Spleen (tissue), 11 donors: ENCODE measurements around the gene PRRC1. TPM values are rescaled to one million over a fixed set of nuclear protein-coding genes. Genes with fewer than 3 reads are reported as not detected.
"Not testable (repeated sequence)": the region's sequence is repeated elsewhere in the genome, so short reads cannot be mapped to it uniquely, and the experiment has no call there.

Experiments used
- DNase-seq: peaks from one replicate; pipeline ENCODE4 v3.0.0-alpha.2; 2020
- H3K27ac ChIP-seq, 8 donors: fragments of 200-600 bp; sonication (generic) in 7 of 8; 1 replicate in 4 of 8; 2 replicates in 4 of 8; pipeline versions ENCODE4 v1.5.0 to v1.8.0; 2016 to 2021; ENCODE audit warnings: inconsistent platforms in 4 of 8, mild to moderate bottlenecking in 4 of 8, moderate library complexity in 1 of 8
- H3K27me3 ChIP-seq, 7 donors: fragments of 200-600 bp; sonication (generic) in 6 of 7; replicated peaks in 1 of 7; 1 replicate in 4 of 7; 2 replicates in 3 of 7; pipeline versions ENCODE4 v1.5.0 to v1.8.0; 2016 to 2021; ENCODE audit warnings: inconsistent platforms in 3 of 7, mild to moderate bottlenecking in 1 of 7
- H3K36me3 ChIP-seq, 6 donors: fragments of 200-600 bp; sonication (generic) in 5 of 6; 1 replicate in 4 of 6; 2 replicates in 2 of 6; pipeline versions ENCODE4 v1.5.0 to v1.8.0; 2016 to 2021; ENCODE audit warnings: inconsistent platforms in 2 of 6
- H3K4me1 ChIP-seq, 6 donors: fragments of 200-600 bp; sonication (generic) in 5 of 6; 1 replicate in 3 of 6; 2 replicates in 3 of 6; pipeline versions ENCODE4 v1.5.0 to v1.8.0; 2016 to 2021; ENCODE audit warnings: inconsistent platforms in 3 of 6
- H3K4me3 ChIP-seq, 8 donors: fragments of 200-600 bp; sonication (generic) in 7 of 8; 1 replicate in 4 of 8; 2 replicates in 4 of 8; pipeline versions ENCODE4 v1.5.0 to v1.8.0; 2016 to 2021; ENCODE audit warnings: inconsistent platforms in 4 of 8, mild to moderate bottlenecking in 4 of 8, moderate library complexity in 2 of 8
- H3K9me3 ChIP-seq, 8 donors: fragments of 200-600 bp; sonication (generic) in 7 of 8; 1 replicate in 4 of 8; 2 replicates in 4 of 8; pipeline versions ENCODE4 v1.5.0 to v1.8.0; 2016 to 2021; ENCODE audit warnings: inconsistent platforms in 4 of 8
- POLR2A ChIP-seq, 3 donors: fragments of 450-650 bp; IDR thresholded peaks; one replicate each; pipeline ENCODE4 v1.5.1; 2017; ENCODE audit warnings: antibody characterized with exemption in 3 of 3, mild to moderate bottlenecking in 1 of 3
- POLR2AphosphoS5 ChIP-seq, 3 donors: sonication (generic); formaldehyde crosslinking; IDR thresholded peaks; one replicate each; pipeline ENCODE4 v1.5.1; 2017; ENCODE audit warnings: antibody characterized with exemption in 3 of 3
- WGBS, 5 donors: extraction: QIAGEN DNeasy Blood & Tissue Kit in 3 of 5; methylation state at CpG; one replicate each; pipeline versions ENCODE4 v1.1.5 to v1.1.7; 2013 to 2018; 5-methylcytosine and 5-hydroxymethylcytosine counted together
- intact Hi-C: fragments of 100-400 bp; cut with DNase I; formaldehyde crosslinking; loops from one replicate; pipeline ENCODE4 v1.15.0; 2023; ENCODE audit warnings: low total_unique reads
- polyA plus RNA-seq, 3 donors: library from polyadenylated mRNA; stranded (reverse); fragments of 200-250 nt; gene quantifications; one replicate each; pipeline ENCODE4 v1.2.1, GENCODE V29; 2013
- total RNA-seq, 7 donors: library from RNA; depleted of rRNA in 3 of 7; stranded (reverse); fragments of >200 nt in 3 of 7; fragmentation: NEBNext Ultra II Directional in 4 of 7; extraction: Animal tissue kit (Norgen Biotek cat#: 25700) in 4 of 7; gene quantifications; one replicate each; pipeline versions ENCODE4 v1.1.0 to v1.2.1, GENCODE V29; 2016 to 2021
- TF ChIP-seq, protein P1 (sequence below), 11 experiments: fragments of 200-600 bp in 7 of 11; fragments of 450-650 bp in 4 of 11; sonication (generic) in 4 of 11; IDR thresholded peaks in 8 of 11; conservative IDR thresholded peaks in 3 of 11; 1 replicate in 7 of 11; 2 replicates in 4 of 11; pipeline versions ENCODE4 v1.4.0 to v1.8.0; 2016 to 2021; ENCODE audit warnings: antibody characterized with exemption in 11 of 11, inconsistent platforms in 4 of 11, mild to moderate bottlenecking in 1 of 11
- donor health status: healthy with polysubstance abuse.
- donor health status: DM: no; HTN: no; CAD: no; lungs with moderate emphysema.
- donor health status: DM: no; HTN: no; CAD: no.
- donor health status: Bipolar disorder and iron deficiency.
- donor health status: healthy.
- donor health status: DM: no; HTN: no; CAD: no.
- donor health status: DM: yes; HTN: yes; CAD: no.

Gene PRRC1
- total and polyA plus RNA-seq, 10 donors = 11.9 to 45.9 (median 38.5) TPM

DNA sequence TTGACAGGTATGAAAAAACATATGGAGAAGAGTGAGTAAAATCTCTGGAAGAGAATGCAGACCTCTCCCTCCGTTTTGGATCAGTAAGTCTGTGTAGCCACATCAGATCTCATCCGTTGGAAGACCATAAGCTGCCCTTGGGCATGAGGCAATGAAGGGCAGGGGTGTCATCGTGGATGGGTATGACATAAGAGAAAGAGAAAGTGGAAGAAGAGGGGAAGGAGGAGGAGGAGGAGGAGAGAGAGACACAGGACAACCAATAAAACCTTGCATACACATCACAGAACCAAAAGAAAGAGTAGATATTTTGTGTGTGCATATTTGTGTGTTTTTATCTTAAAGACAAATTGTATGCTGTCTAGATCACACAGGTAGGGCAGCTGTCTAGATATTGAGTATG, 50.7 kb downstream of the PRRC1 start:
- Histone ChIP-seq H3K9me3 (no peaks in the 10 kb centered on the region), H3K4me3 (no peak overlapping the region), H3K27ac (no peak overlapping the region), H3K4me1 (peaks cover 0 to 18% (median 0%) of the 10 kb centered on the region in 6 donors), H3K27me3 (peaks cover 0 to 17% (median 0%) of the 10 kb centered on the region in 7 donors), H3K36me3 (no peaks in the 10 kb centered on the region)
- intact Hi-C loops = loop anchor here (10.0 kb wide), 1 partner anchor 297 kb away; no protein-coding TSS in a partner anchor
- DNase-seq = no peak
- TF ChIP-seq POLR2A (IDR thresholded peaks at IDR 0.05) = no peak
- no peak for TF ChIP-seq POLR2AphosphoS5 (IDR thresholded peaks at IDR 0.05)
- TF ChIP-seq, protein P1, sequence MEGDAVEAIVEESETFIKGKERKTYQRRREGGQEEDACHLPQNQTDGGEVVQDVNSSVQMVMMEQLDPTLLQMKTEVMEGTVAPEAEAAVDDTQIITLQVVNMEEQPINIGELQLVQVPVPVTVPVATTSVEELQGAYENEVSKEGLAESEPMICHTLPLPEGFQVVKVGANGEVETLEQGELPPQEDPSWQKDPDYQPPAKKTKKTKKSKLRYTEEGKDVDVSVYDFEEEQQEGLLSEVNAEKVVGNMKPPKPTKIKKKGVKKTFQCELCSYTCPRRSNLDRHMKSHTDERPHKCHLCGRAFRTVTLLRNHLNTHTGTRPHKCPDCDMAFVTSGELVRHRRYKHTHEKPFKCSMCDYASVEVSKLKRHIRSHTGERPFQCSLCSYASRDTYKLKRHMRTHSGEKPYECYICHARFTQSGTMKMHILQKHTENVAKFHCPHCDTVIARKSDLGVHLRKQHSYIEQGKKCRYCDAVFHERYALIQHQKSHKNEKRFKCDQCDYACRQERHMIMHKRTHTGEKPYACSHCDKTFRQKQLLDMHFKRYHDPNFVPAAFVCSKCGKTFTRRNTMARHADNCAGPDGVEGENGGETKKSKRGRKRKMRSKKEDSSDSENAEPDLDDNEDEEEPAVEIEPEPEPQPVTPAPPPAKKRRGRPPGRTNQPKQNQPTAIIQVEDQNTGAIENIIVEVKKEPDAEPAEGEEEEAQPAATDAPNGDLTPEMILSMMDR (IDR thresholded peaks at IDR 0.05 in 8 of 11, conservative IDR thresholded peaks at IDR 0.05 in 3 of 11) = no peak
- WGBS, 5 donors = 32 to 61% (median 46%) methylated on average over 3 of the region's 3 CpGs

DNA sequence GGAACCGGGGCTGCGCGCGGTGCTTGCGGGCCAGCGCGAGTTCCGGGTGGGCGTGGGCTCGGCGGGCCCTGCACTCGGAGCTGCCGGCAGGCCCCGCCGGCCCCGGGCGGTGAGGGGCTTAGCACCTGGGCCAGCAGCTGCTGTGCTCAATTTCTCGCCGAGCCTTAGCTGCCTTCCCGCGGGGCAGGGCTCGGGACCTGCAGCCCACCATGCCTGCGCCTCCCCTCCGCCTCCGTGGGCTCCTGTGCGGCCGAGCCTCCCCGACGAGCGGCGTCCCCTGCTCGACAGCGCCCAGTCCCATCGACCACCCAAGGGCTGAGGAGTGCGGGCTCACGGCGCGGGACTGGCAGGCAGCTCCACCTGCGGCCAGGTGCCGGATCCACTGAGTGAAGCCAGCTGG, 52.0 kb downstream of the PRRC1 start:
- intact Hi-C loops = loop anchor here (10.0 kb wide), 1 partner anchor 295 kb away; no protein-coding TSS in a partner anchor
- not testable (repeated sequence) for H3K9me3 ChIP-seq, H3K27ac ChIP-seq, H3K36me3 ChIP-seq, DNase-seq
- peaks cover 0 to 12% (median 0%) of the 10 kb centered on the region in 6 donors for H3K4me1 ChIP-seq
- 62 to 86% (median 72%) methylated on average over 7 to 40 of the region's 40 CpGs for WGBS, 5 donors
- peaks cover 0 to 17% (median 0%) of the 10 kb centered on the region in 7 donors for H3K27me3 ChIP-seq
- peak overlapping the region in 1 of 8 donors; percentile 13 for H3K4me3 ChIP-seq

DNA sequence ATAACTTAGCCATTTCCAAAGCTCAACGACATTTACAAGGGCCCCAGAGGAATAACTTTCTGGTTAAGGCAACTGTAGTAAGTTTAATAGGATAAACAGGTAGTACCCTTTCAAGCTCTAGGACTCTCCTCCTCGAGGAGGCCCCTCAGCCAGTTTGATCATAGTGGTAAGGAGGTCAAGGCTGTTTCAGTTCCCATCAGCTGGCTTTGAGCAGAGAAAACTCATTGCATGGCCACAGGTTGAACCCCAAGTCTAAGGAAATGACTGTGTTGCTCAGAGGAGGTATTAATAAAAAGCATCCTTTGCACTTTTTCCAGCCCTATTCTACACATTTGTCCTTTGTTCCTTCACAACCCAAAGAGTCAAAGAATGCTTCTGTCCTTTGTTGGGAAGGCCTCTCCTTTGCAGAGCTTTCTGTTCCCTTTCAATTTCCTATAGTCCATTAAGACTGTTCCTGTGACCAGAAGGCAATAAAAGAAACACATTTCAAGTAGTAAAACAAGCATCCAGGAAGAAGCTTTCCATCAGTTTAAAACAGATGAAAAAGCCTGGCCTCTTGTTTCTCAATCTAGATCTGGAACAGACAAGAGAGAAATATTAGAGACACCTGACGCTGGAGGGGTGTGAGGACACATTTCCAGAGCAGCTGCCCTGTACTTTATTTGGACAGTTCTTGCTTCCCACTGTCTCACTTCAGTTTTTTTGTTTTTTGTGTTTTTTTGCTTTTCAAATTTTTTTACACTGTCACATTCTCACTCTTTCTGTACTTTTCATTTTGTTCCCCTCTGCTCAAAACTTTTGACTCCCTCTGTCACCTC, 54.1 kb downstream of the PRRC1 start:
- WGBS, 5 donors = 46 to 65% (median 51%) methylated on average over 3 of the region's 3 CpGs
- intact Hi-C loops = no loop called here
- no peak overlapping the region for H3K27ac ChIP-seq

DNA sequence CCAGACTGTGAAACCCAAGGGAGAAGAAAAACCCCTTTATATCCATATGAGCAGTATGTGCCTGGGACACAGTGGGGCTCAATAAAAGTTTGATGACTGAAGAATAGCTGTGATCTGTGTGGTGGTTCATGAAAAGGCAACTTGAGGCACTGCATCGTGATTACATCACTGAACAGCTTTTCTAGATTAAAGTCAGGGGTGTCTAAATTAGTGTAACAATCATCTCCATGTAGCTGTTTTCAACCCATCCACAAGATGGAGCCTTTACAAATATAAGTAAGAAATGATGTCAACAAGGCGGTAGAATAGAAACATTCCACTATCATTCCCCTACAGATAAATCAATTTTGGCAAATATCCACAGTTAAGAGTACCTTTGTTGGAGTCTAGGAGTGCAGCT, 55.5 kb downstream of the PRRC1 start:
- 64 to 92% (median 77%) methylated on average over 2 of the region's 2 CpGs for WGBS, 5 donors
- Histone ChIP-seq H3K27me3 (peaks cover 0 to 17% (median 0%) of the 10 kb centered on the region in 7 donors), H3K36me3 (no peaks in the 10 kb centered on the region), H3K27ac (no peak overlapping the region), H3K9me3 (peaks cover 0 to 30% (median 21%) of the 10 kb centered on the region in 8 donors), H3K4me3 (no peak overlapping the region), H3K4me1 (peaks cover 0 to 3% (median 0%) of the 10 kb centered on the region in 6 donors)
- TF ChIP-seq POLR2AphosphoS5 (IDR thresholded peaks at IDR 0.05) (no peak), POLR2A (IDR thresholded peaks at IDR 0.05) (no peak)
- TF ChIP-seq, protein P1 (IDR thresholded peaks at IDR 0.05 in 8 of 11, conservative IDR thresholded peaks at IDR 0.05 in 3 of 11) = no peak
- no peak for DNase-seq
- intact Hi-C loops = no loop called here

More for the DNA sequence above, 54.1 kb downstream of the PRRC1 start:
- no peak for DNase-seq
- H3K9me3 ChIP-seq = peaks cover 0 to 29% (median 21%) of the 10 kb centered on the region in 8 donors
- TF ChIP-seq, protein P1 (IDR thresholded peaks at IDR 0.05 in 8 of 11, conservative IDR thresholded peaks at IDR 0.05 in 3 of 11) = no peak
- TF ChIP-seq POLR2A (IDR thresholded peaks at IDR 0.05) = no peak
- no peak for TF ChIP-seq POLR2AphosphoS5 (IDR thresholded peaks at IDR 0.05)
- no peaks in the 10 kb centered on the region for H3K36me3 ChIP-seq
- no peak overlapping the region for H3K4me3 ChIP-seq
- H3K27me3 ChIP-seq = peaks cover 0 to 17% (median 0%) of the 10 kb centered on the region in 7 donors
- peaks cover 0 to 12% (median 0%) of the 10 kb centered on the region in 6 donors for H3K4me1 ChIP-seq
